MV-4-11 (cell line): Measurements from ENCODE around the gene ZBTB5.
A peak's percentile ranks its signal among the peaks of the same experiment; 100 is the strongest.
"Not testable (repeated sequence)": the region's sequence is repeated elsewhere in the genome, so short reads cannot be mapped to it uniquely, and the experiment has no call there.

Experiments used
- DNase-seq: peaks from one replicate; lab custom pipeline; 2025; lab: John Stamatoyannopoulos, UW

The ZBTB5 gene

DNA sequence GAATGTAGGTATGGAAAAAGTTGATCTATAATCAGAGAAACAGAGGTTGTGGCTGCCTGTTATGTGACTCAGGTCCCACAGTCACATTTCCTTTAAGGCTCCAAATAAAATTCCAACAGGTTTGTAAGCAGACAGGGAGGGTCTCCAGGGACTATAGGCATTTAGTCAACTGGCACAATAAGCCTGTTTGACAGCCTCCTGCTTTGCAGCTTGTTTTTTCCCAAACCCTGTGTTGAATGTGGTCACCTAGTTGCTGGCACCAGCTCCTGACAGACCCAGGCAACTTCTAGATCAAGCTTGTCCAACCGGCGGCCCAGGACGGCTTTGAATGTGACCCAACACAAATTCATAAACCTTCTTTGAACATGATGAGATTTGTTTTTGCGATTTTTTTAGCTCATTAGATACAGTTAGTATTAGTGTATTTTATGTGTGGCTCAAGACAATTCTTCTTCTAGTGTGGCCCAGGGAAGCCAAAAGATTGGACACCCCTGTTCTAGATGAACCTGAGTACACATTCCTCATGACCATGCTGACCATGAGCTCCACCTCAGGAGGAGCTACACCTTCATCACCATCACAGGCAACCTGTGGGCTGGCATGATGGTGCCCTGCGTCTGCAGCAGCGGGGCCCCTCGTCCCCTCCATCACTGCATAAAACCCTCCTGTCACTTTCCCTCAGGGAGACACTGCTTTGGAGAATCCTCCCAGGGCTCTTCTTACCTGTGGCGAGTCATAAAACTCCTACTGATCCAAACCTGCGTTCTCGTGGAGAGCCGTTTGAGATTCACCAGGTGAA is 58.4 kb downstream of the ZBTB5 start:
- DNase-seq: no peak

DNA sequence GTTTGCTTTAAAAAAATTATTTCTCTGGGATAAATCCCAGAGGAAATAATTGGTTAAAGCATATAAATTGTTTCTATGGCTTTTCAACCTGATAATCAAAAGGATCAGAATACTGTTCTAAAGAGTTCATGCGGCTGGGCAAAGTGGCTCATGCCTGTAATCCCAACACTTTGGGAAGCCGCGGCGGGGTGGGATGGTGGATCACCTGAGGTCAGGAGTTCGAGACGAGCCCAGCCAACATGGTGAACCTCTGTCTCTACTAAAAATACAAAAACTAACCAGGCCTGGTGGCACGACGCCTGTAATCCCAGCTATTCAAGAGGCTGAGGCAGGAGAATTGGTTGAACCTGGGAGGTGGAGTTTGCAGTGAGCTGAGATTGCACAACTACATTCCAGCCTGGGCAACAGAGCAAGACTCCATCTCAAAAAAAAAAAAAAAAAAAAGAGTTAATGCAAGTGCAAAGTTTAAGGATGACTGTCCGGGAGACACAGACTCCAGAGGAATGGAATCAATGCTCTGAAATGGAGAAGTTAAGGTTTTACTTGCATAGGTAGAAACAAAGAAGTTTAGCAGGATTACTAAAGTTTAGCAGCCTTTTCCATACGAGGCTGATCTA is 59.4 kb downstream of the ZBTB5 start:
- DNase-seq: no peak

DNA sequence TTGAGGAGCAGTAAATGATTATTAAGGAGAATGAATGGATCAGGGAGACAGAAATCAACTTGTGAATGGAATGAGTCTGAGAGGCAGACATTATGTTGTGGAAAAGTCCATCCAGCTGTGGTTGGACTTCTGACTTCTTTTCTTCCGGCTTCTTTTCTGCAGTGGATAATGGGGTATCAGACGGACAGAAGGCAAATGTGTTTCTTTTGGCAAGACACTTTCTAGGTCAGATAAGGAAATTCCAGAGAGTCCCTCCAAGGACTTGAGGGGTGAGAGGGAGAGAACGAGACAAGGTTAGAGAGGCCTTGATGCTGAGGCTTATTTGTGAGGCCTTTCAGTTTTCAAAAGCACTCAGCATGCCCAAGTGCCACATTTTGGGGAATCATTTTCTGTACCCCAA is 59.9 kb downstream of the ZBTB5 start:
- no peak for DNase-seq

DNA sequence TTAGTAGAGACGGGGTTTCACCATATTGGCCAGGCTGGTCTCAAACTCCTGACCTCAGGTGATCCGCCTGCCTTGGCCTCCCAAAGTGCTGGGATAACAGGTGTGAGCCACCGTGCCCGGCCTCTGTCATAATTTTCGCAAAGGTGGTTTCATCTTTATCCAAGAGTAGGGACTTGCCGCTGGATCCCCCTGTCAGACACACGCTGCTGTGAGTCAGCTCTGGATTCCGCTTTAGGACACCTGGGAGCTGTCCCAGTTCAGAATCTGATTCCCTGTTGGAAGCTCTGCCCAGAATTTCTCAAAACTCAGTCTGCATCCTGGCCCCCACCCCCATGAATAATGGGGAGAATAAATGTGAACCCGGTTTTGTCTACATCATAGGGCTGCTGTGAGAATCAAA is 60.7 kb downstream of the ZBTB5 start:
- no peak for DNase-seq

DNA sequence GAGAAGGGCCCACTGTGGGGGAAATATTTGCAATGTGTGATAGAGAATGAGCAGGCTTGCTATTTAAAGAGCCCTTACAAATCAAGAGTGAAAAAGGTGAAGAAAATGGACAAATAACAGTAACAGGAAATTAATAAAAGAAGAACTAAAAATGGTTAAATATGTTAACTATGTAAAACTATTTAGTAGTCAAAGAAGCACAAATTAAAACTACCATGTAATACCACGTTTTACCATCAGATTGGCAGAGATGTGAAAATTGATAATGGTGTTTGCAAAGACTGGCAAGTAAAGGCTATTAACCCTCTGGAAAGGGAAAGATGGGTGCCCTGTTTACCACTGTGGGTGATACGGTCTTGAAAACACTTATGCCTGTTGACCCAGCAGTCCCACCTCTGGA is 65.9 kb downstream of the ZBTB5 start:
- no peak for DNase-seq

DNA sequence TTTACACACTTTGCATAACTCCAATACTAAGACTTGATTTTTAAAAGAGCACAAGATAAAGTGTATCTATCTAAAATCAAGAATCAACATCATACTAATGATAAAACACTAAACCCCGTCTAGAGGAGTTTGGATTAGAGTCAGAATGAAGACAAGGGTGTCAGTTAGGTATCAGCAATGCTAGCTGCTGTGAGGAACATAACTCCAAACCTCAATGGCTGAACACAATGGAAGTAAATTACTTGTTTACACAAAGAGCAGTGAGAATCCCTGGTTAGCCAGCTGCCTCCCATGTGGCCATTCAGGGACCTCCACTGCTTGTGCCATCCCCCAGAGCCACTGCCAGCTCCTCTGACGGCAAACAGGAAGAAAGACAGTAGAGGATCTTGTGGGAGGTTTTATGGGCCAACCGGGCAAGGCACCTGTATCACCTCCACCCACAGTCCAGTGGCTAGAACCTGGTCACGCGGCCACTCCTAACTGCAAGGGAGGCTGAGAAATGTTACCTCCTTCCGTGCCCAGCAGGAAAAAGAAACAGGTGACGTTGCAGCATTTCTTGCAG is 66.7 kb downstream of the ZBTB5 start:
- no peak for DNase-seq

DNA sequence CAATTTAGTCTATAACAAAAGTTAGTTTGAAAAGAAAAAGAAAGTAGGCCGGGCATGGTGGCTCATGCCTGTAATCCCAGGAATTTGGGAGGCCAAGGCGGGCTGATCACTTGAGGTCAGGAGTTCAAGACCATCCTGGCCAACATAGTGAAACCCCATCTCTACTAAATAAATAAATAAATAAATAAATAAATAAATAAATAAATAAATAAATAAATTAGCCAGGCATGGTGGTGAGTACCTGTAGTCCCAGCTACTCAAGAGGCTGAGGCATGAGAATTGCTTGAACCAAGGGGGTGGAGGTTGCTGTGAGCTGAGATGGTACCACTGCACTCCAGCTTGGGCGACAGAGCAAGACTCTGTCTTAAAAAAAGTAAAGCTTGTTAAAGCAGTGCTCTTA is 67.3 kb downstream of the ZBTB5 start:
- not testable (repeated sequence) for DNase-seq

DNA sequence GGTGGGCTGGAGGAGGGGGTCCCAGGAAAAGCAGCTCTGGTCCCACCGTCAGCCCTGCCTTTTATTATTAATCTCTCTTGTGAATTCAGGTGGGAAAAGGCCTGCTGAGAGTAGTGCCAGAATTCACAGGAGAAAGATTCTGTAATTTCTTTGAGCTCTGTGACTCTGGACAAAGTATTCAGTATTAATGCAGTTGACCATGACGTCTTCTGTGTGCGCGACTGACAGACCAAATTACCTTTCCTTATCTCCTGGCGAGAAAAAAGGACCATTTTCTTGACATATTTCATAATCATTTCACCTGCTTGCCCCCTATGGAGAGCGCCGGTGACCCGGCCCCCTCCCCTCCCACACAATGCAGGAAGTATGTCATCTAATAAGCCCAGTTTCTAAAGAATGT is 69.6 kb downstream of the ZBTB5 start:
- no peak for DNase-seq

DNA sequence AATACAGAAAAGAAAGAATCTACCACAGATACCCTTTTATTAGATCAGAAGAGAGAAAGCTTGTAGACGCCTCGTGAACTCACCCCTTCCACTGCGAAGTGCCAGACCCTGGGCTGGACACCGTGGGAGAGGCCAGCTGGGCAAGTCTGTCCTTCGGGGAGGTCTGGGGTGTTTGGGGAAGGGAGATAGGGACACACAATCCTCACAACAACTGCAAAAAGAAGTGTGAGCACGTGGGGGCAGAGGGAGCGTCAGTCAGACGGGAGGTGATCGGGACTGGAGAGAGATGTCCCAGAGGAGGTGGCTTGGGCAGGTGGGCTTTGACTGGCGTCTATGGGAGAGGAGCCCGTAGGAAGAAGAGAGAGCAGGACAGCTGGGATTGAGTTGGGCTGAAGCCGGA is 70.0 kb downstream of the ZBTB5 start:
- no peak for DNase-seq

DNA sequence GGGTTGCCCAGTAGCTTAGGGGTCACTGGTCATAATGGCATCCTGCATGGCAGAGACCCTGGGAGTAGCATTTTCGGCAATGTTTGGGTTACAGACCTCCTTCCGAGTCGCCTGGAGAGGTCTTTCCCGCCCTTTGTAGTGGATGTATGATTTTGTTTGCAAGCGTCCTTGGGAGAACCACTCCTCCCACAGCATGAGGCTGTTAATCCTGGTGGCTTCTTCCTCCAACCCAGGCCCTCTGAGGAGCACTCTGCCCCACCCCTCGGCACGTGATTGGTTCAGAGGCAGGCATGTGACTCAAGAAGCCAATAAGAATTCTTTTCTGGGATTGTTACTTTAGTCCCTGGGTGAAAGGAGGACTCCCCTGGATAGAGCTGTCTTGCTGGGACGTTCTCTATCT is 73.0 kb downstream of the ZBTB5 start:
- no peak for DNase-seq

DNA sequence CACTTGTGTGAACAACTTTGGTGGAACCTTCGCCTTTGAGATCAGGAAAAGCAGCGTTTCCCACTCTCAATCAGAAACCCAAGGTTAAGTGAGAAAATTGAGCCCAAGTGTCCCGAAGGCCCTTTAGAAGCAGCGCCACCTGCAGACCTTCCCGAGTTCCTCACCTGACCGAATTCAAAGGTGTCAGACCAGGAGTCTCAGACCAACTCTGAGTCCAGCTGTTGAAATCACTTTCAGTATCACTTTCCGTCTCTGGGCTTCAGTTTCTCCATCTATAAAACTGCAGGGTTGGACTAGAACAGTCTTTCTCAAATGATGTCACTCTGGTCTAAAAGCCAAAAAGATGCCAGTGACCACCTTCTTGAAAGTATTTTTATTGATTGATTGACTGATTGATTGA is 74.5 kb downstream of the ZBTB5 start:
- DNase-seq: peak; percentile 9
